Activated naive CD8-positive, alpha-beta T cell treated with anti-CD3 and anti-CD28 coated beads, Interleukin-2, amount 10 ng/mL, durations not matched to agents 7 days and 5 days (primary cell): ENCODE measurements around the gene SAE1. TPM values are rescaled to one million over a fixed set of nuclear protein-coding genes. Genes with fewer than 3 reads are reported as not detected.
"Not testable (repeated sequence)": the region's sequence is repeated elsewhere in the genome, so short reads cannot be mapped to it uniquely, and the experiment has no call there.

ENCODE experiments used
- ATAC-seq: fragments of 150-1000 bp; cut with Tn5 transposase; one replicate; pipeline ENCODE4 v1.10.0; 2021; ENCODE audit warnings: low read depth, moderate library complexity
- POLR2A ChIA-PET: fragments of 350-600 bp; sonication (Branson Sonifier 250); formaldehyde crosslinking; loops from one replicate; lab custom pipeline; 2021; ENCODE audit warnings: antibody characterized with exemption; lab: Charles Lee
- DNase-seq: peaks from one replicate; pipeline ENCODE4 v3.0.0; 2021
- H3K27ac Mint-ChIP-seq: one replicate; pipeline ENCODE4 v1.8.0; 2022; ENCODE audit warnings: mild to moderate bottlenecking, mixed read lengths
- H3K27me3 Mint-ChIP-seq: one replicate; pipeline ENCODE4 v1.8.0; 2022; ENCODE audit warnings: mild to moderate bottlenecking, moderate library complexity, mixed read lengths
- H3K36me3 Mint-ChIP-seq: one replicate; pipeline ENCODE4 v1.8.0; 2021; ENCODE audit warnings: mild to moderate bottlenecking, mixed read lengths
- H3K4me1 Mint-ChIP-seq: one replicate; pipeline ENCODE4 v1.8.0; 2021; ENCODE audit warnings: mixed read lengths
- H3K4me3 Mint-ChIP-seq: one replicate; pipeline ENCODE4 v1.8.0; 2022; ENCODE audit warnings: mild to moderate bottlenecking, moderate library complexity, mixed read lengths
- H3K9me3 Mint-ChIP-seq: one replicate; pipeline ENCODE4 v1.8.0; 2021; ENCODE audit warnings: mixed read lengths
- total RNA-seq, 2 experiments: library from RNA; stranded (reverse); gene quantifications; one replicate each; pipeline ENCODE4 v1.2.3, GENCODE V29; 2021

Gene SAE1
- total RNA-seq, 2 experiments from 2014 or later, result 108 to 114 TPM

GRCh38 chr19:47122359-47123335 lies 8.0 kb upstream of the SAE1 start:
- POLR2A ChIA-PET, result interaction anchor here (0.6 to 3.4 kb wide), 5 partner anchors 9 to 1330 kb away, joined by 3 to 19 read pairs (median 4); partner anchors contain the start of genes DMWD and ZC3H4
- ATAC-seq, result no peak
- H3K4me1 Mint-ChIP-seq, result peaks cover 9% of the 10 kb centered on the region
- no peaks in the 10 kb centered on the region for H3K9me3 Mint-ChIP-seq
- no peak overlapping the region for H3K27ac Mint-ChIP-seq
- no peak overlapping the region for H3K4me3 Mint-ChIP-seq
- H3K36me3 Mint-ChIP-seq, result no peaks in the 10 kb centered on the region
- DNase-seq, result no peak
- peaks cover 1% of the 10 kb centered on the region for H3K27me3 Mint-ChIP-seq

- Mint-ChIP-seq H3K9me3 (no peaks in the 10 kb centered on the region), H3K36me3 (no peaks in the 10 kb centered on the region), H3K27me3 (peaks cover 1% of the 10 kb centered on the region), H3K4me3 (no peak overlapping the region), H3K4me1 (peaks cover 9% of the 10 kb centered on the region), H3K27ac (no peak overlapping the region)
- POLR2A ChIA-PET, result interaction anchor here (0.7 to 3.4 kb wide), 6 partner anchors 10 to 1709 kb away, joined by 3 to 19 read pairs (median 4); partner anchors contain the start of gene ZC3H4
- DNase-seq (no peak), ATAC-seq (no peak)
Measured at GRCh38 chr19:47123406-47123805, 7.2 kb upstream of the SAE1 start.

GRCh38 chr19:47124937-47125668 lies 5.5 kb upstream of the SAE1 start:
- H3K27me3 Mint-ChIP-seq, result peaks cover 1% of the 10 kb centered on the region
- no peak overlapping the region for H3K4me3 Mint-ChIP-seq
- ATAC-seq (peak; percentile 50), DNase-seq (no peak)
- H3K4me1 Mint-ChIP-seq, result peaks cover 9% of the 10 kb centered on the region
- H3K9me3 Mint-ChIP-seq, result no peaks in the 10 kb centered on the region
- POLR2A ChIA-PET, result interaction anchor here (0.9 to 3.4 kb wide), 5 partner anchors 11 to 101 kb away, joined by 3 to 19 read pairs (median 9); partner anchors contain the start of gene ZC3H4
- no peak overlapping the region for H3K27ac Mint-ChIP-seq
- H3K36me3 Mint-ChIP-seq, result no peaks in the 10 kb centered on the region

- H3K36me3 Mint-ChIP-seq, result peaks cover 2% of the 10 kb centered on the region
- H3K9me3 Mint-ChIP-seq, result no peaks in the 10 kb centered on the region
- DNase-seq (no peak), ATAC-seq (no peak)
- H3K4me1 Mint-ChIP-seq, result peaks cover 10% of the 10 kb centered on the region
- peaks cover 1% of the 10 kb centered on the region for H3K27me3 Mint-ChIP-seq
- no peak overlapping the region for H3K27ac Mint-ChIP-seq
- POLR2A ChIA-PET, result interaction anchor here (0.7 to 1.9 kb wide), 6 partner anchors 10 to 103 kb away, joined by 3 to 9 read pairs (median 4); partner anchors contain the start of gene ZC3H4
- no peak overlapping the region for H3K4me3 Mint-ChIP-seq
Measured at GRCh38 chr19:47125669-47125938, 5.0 kb upstream of the SAE1 start.

GRCh38 chr19:47129579-47129978 lies 1.1 kb upstream of the SAE1 start:
- peaks cover 38% of the 10 kb centered on the region for H3K4me1 Mint-ChIP-seq
- DNase-seq (no peak), ATAC-seq (no peak)
- peaks cover 33% of the 10 kb centered on the region for H3K36me3 Mint-ChIP-seq
- H3K27me3 Mint-ChIP-seq, result no peaks in the 10 kb centered on the region
- H3K4me3 Mint-ChIP-seq, result no peak overlapping the region
- no peaks in the 10 kb centered on the region for H3K9me3 Mint-ChIP-seq
- no peak overlapping the region for H3K27ac Mint-ChIP-seq
- POLR2A ChIA-PET, result interaction anchor here (0.6 kb wide), 1 partner anchor 14 kb away, joined by 4 read pairs; no protein-coding TSS in a partner anchor

GRCh38 chr19:47130120-47130588 lies 481 bp upstream of the SAE1 start:
- H3K36me3 Mint-ChIP-seq, result peaks cover 36% of the 10 kb centered on the region
- no peak for DNase-seq
- H3K9me3 Mint-ChIP-seq, result no peaks in the 10 kb centered on the region
- POLR2A ChIA-PET, result interaction anchor here (1.3 to 2.6 kb wide), 7 partner anchors 10 to 114 kb away, joined by 4 to 31 read pairs (median 6); no protein-coding TSS in a partner anchor
- peaks cover 38% of the 10 kb centered on the region for H3K4me1 Mint-ChIP-seq
- peak overlapping the region; percentile 94 for H3K4me3 Mint-ChIP-seq
- no peaks in the 10 kb centered on the region for H3K27me3 Mint-ChIP-seq
- H3K27ac Mint-ChIP-seq, result peak overlapping the region; percentile 93
- no peak for ATAC-seq

GRCh38 chr19:47132194-47132852 lies 1.7 kb downstream of the SAE1 start:
- H3K4me1 Mint-ChIP-seq, result peaks cover 46% of the 10 kb centered on the region

GRCh38 chr19:47133021-47133471 lies 2.4 kb downstream of the SAE1 start:
- peaks cover 39% of the 10 kb centered on the region for H3K36me3 Mint-ChIP-seq
- H3K27ac Mint-ChIP-seq, result peak overlapping the region; percentile 11
- peaks cover 46% of the 10 kb centered on the region for H3K4me1 Mint-ChIP-seq
- POLR2A ChIA-PET, result interaction anchor here (0.7 to 2.6 kb wide), 4 partner anchors 8 to 29 kb away, joined by 3 to 33 read pairs (median 3); partner anchors contain the start of gene ZC3H4
- DNase-seq (no peak), ATAC-seq (no peak)
- no peaks in the 10 kb centered on the region for H3K9me3 Mint-ChIP-seq
- no peaks in the 10 kb centered on the region for H3K27me3 Mint-ChIP-seq
- peak overlapping the region; percentile 23 for H3K4me3 Mint-ChIP-seq

More at GRCh38 chr19:47132194-47132852, 1.7 kb downstream of the SAE1 start:
- POLR2A ChIA-PET, result interaction anchor here (0.6 to 2.6 kb wide), 7 partner anchors 9 to 732 kb away, joined by 3 to 33 read pairs (median 12); partner anchors contain the start of genes CCDC9 and ZC3H4
- Mint-ChIP-seq H3K27me3 (no peaks in the 10 kb centered on the region), H3K9me3 (no peaks in the 10 kb centered on the region), H3K27ac (peak overlapping the region; percentile 69), H3K4me3 (peak overlapping the region; percentile 94), H3K36me3 (peaks cover 39% of the 10 kb centered on the region)
- ATAC-seq (no peak), DNase-seq (no peak)

GRCh38 chr19:47134545-47134944 lies 3.9 kb downstream of the SAE1 start:
- H3K27ac Mint-ChIP-seq, result peak overlapping the region; percentile 58
- H3K36me3 Mint-ChIP-seq, result peaks cover 46% of the 10 kb centered on the region
- H3K4me3 Mint-ChIP-seq, result peak overlapping the region; percentile 52
- no peak for DNase-seq
- peaks cover 55% of the 10 kb centered on the region for H3K4me1 Mint-ChIP-seq
- no peaks in the 10 kb centered on the region for H3K9me3 Mint-ChIP-seq
- no peaks in the 10 kb centered on the region for H3K27me3 Mint-ChIP-seq
- POLR2A ChIA-PET, result interaction anchor here (0.6 to 1.5 kb wide), 2 partner anchors 40 to 110 kb away, joined by 3 to 4 read pairs; no protein-coding TSS in a partner anchor
- ATAC-seq, result no peak

GRCh38 chr19:47135156-47135555 lies 4.5 kb downstream of the SAE1 start:
- Mint-ChIP-seq H3K9me3 (no peaks in the 10 kb centered on the region), H3K27ac (peak overlapping the region; percentile 58), H3K36me3 (peaks cover 46% of the 10 kb centered on the region), H3K4me3 (no peak overlapping the region), H3K27me3 (no peaks in the 10 kb centered on the region), H3K4me1 (peaks cover 55% of the 10 kb centered on the region)
- no peak for ATAC-seq
- no peak for DNase-seq
- POLR2A ChIA-PET, result interaction anchor here (0.6 to 1.5 kb wide), 2 partner anchors 40 to 109 kb away, joined by 3 to 4 read pairs; no protein-coding TSS in a partner anchor

GRCh38 chr19:47141252-47141651 lies 10.6 kb downstream of the SAE1 start:
- H3K4me3 Mint-ChIP-seq, ATAC-seq, DNase-seq, H3K9me3 Mint-ChIP-seq, H3K27me3 Mint-ChIP-seq: not testable (repeated sequence)
- Mint-ChIP-seq H3K4me1 (peaks cover 38% of the 10 kb centered on the region), H3K27ac (peak overlapping the region; percentile 37), H3K36me3 (peaks cover 18% of the 10 kb centered on the region)
- POLR2A ChIA-PET, result interaction anchor here (1.0 kb wide), 1 partner anchor 8 kb away, joined by 3 read pairs; no protein-coding TSS in a partner anchor

- Mint-ChIP-seq H3K27me3 (no peaks in the 10 kb centered on the region), H3K27ac (no peak overlapping the region), H3K4me1 (peaks cover 41% of the 10 kb centered on the region), H3K36me3 (peaks cover 23% of the 10 kb centered on the region), H3K9me3 (no peaks in the 10 kb centered on the region), H3K4me3 (no peak overlapping the region)
- ATAC-seq, result no peak
- POLR2A ChIA-PET, result interaction anchor here (1.0 kb wide), 1 partner anchor 9 kb away, joined by 3 read pairs; no protein-coding TSS in a partner anchor
- no peak for DNase-seq
Measured at GRCh38 chr19:47141695-47142094, 11.1 kb downstream of the SAE1 start.
